Breast epithelium (tissue), 4 donors: ENCODE measurements around the gene OR2J2. TPM values are rescaled to one million over a fixed set of nuclear protein-coding genes. Genes with fewer than 3 reads are reported as not detected.
"Not testable (repeated sequence)": the region's sequence is repeated elsewhere in the genome, so short reads cannot be mapped to it uniquely, and the experiment has no call there.

Experiments used
- DNase-seq, 2 donors: peaks; one replicate each; pipeline ENCODE4 v3.0.0-alpha.2; 2019; ENCODE audit warnings: low spot score in 2 of 2
- H3K27ac ChIP-seq, 2 donors: fragments of 200-600 bp; sonication (generic) in 1 of 2; one replicate each; pipeline ENCODE4 v1.5.1; 2016 to 2019; ENCODE audit warnings: mild to moderate bottlenecking in 1 of 2
- H3K27me3 ChIP-seq, 2 donors: fragments of 200-600 bp; sonication (generic) in 1 of 2; one replicate each; pipeline versions ENCODE4 v1.5.1 to v1.6.0; 2017 to 2019; ENCODE audit warnings: control low read depth in 1 of 2, mild to moderate bottlenecking in 1 of 2
- H3K36me3 ChIP-seq: fragments of 200-600 bp; one replicate; pipeline ENCODE4 v1.5.1; 2019
- H3K4me1 ChIP-seq, 2 donors: fragments of 200-600 bp; sonication (generic); one replicate each; pipeline ENCODE4 v1.5.1; 2016 to 2019; ENCODE audit warnings: control low read depth in 1 of 2
- H3K4me3 ChIP-seq, 3 donors: fragments of 200-600 bp; sonication (generic); 1 replicate in 2 of 3; 2 replicates in 1 of 3; pipeline ENCODE4 v1.5.1; 2016 to 2019; ENCODE audit warnings: mild to moderate bottlenecking in 3 of 3, moderate library complexity in 2 of 3
- H3K9me3 ChIP-seq, 2 donors: fragments of 200-600 bp; sonication (generic) in 1 of 2; one replicate each; pipeline ENCODE4 v1.5.1; 2016 to 2019; ENCODE audit warnings: control low read depth in 1 of 2
- CTCF ChIP-seq, 3 donors: fragments of 450-650 bp; IDR thresholded peaks; one replicate each; pipeline ENCODE4 v1.5.1; 2016 to 2017; ENCODE audit warnings: antibody characterized with exemption in 3 of 3, mild to moderate bottlenecking in 3 of 3, moderate library complexity in 3 of 3
- POLR2A ChIP-seq: fragments of 450-650 bp; IDR thresholded peaks from one replicate; pipeline ENCODE4 v1.6.1; 2016; ENCODE audit warnings: antibody characterized with exemption, mild to moderate bottlenecking, moderate library complexity
- POLR2AphosphoS5 ChIP-seq, 3 donors: sonication (generic); formaldehyde crosslinking; IDR thresholded peaks; one replicate each; pipeline ENCODE4 v1.6.1; 2017; ENCODE audit warnings: antibody characterized with exemption in 3 of 3
- intact Hi-C: fragments of 100-400 bp; cut with DNase I; formaldehyde crosslinking; loops from one replicate; pipeline ENCODE4 v1.15.1; 2023; ENCODE audit warnings: low total_unique reads
- total RNA-seq, 3 donors: library from RNA; depleted of rRNA; stranded (reverse); fragments of >200 nt; gene quantifications; one replicate each; pipeline ENCODE4 v1.1.0, GENCODE V29; 2016

OR2J2 gene
- total RNA-seq, 3 donors from 2014 or later, result not detected

- TF ChIP-seq POLR2A, result no peak
- no peak for TF ChIP-seq POLR2AphosphoS5 (IDR thresholded peaks at IDR 0.05)
- TF ChIP-seq CTCF (IDR thresholded peaks at IDR 0.05), result no peak
- H3K36me3 ChIP-seq, result no peaks in the 10 kb centered on the region
- intact Hi-C loops, result no loop called here
- H3K4me3 ChIP-seq, result no peak overlapping the region
- no peaks in the 10 kb centered on the region for H3K27me3 ChIP-seq
- no peaks in the 10 kb centered on the region for H3K4me1 ChIP-seq
- peaks cover 0 to 15% of the 10 kb centered on the region in 2 donors for H3K9me3 ChIP-seq
- no peak overlapping the region for H3K27ac ChIP-seq
- no peak for DNase-seq
Observed at GRCh38 chr6:29141606-29142005, 29.1 kb upstream of the OR2J2 start.

- no peaks in the 10 kb centered on the region for H3K27me3 ChIP-seq
- no peaks in the 10 kb centered on the region for H3K4me1 ChIP-seq
- peaks cover 0 to 15% of the 10 kb centered on the region in 2 donors for H3K9me3 ChIP-seq
- intact Hi-C loops, result no loop called here
- no peak for TF ChIP-seq POLR2A
- no peak for TF ChIP-seq CTCF (IDR thresholded peaks at IDR 0.05)
- DNase-seq, result no peak
- no peak overlapping the region for H3K27ac ChIP-seq
- no peaks in the 10 kb centered on the region for H3K36me3 ChIP-seq
- H3K4me3 ChIP-seq, result no peak overlapping the region
Observed at GRCh38 chr6:29142309-29142708, 28.4 kb upstream of the OR2J2 start.

- Histone ChIP-seq H3K27me3 (no peaks in the 10 kb centered on the region), H3K36me3 (no peaks in the 10 kb centered on the region), H3K9me3 (peaks cover 0 to 15% of the 10 kb centered on the region in 2 donors), H3K27ac (no peak overlapping the region), H3K4me1 (no peaks in the 10 kb centered on the region), H3K4me3 (no peak overlapping the region)
- intact Hi-C loops, result loop anchor here (1.0 kb wide), 1 partner anchor 10 kb away; no protein-coding TSS in a partner anchor
- DNase-seq, result no peak
- no peak for TF ChIP-seq POLR2A
- TF ChIP-seq POLR2AphosphoS5 (IDR thresholded peaks at IDR 0.05), result no peak
- TF ChIP-seq CTCF (IDR thresholded peaks at IDR 0.05), result no peak
Observed at GRCh38 chr6:29146179-29146578, 24.5 kb upstream of the OR2J2 start.

- no peak overlapping the region for H3K4me3 ChIP-seq
- TF ChIP-seq CTCF (IDR thresholded peaks at IDR 0.05), result no peak
- TF ChIP-seq POLR2A, result no peak
- TF ChIP-seq POLR2AphosphoS5 (IDR thresholded peaks at IDR 0.05), result no peak
- no peaks in the 10 kb centered on the region for H3K27me3 ChIP-seq
- H3K4me1 ChIP-seq, result no peaks in the 10 kb centered on the region
- intact Hi-C loops, result no loop called here
- H3K27ac ChIP-seq, result no peak overlapping the region
- peaks cover 0 to 15% of the 10 kb centered on the region in 2 donors for H3K9me3 ChIP-seq
- no peaks in the 10 kb centered on the region for H3K36me3 ChIP-seq
- DNase-seq, result no peak
Observed at GRCh38 chr6:29147074-29147473, 23.6 kb upstream of the OR2J2 start.

- H3K36me3 ChIP-seq, H3K4me3 ChIP-seq, H3K4me1 ChIP-seq, H3K9me3 ChIP-seq, H3K27ac ChIP-seq, intact Hi-C loops, H3K27me3 ChIP-seq, DNase-seq: not testable (repeated sequence)
Observed at GRCh38 chr6:29149444-29149843, 21.3 kb upstream of the OR2J2 start.

GRCh38 chr6:29153083-29153482 is 17.6 kb upstream of the OR2J2 start:
- H3K4me3 ChIP-seq, result no peak overlapping the region
- no peak for DNase-seq
- no peaks in the 10 kb centered on the region for H3K27me3 ChIP-seq
- TF ChIP-seq POLR2AphosphoS5 (IDR thresholded peaks at IDR 0.05), result no peak
- no peak for TF ChIP-seq CTCF (IDR thresholded peaks at IDR 0.05)
- no peak for TF ChIP-seq POLR2A
- H3K27ac ChIP-seq, result no peak overlapping the region
- no peaks in the 10 kb centered on the region for H3K4me1 ChIP-seq
- H3K9me3 ChIP-seq, result peaks cover 0 to 5% of the 10 kb centered on the region in 2 donors
- intact Hi-C loops, result no loop called here
- no peaks in the 10 kb centered on the region for H3K36me3 ChIP-seq

GRCh38 chr6:29155182-29155581 is 15.5 kb upstream of the OR2J2 start:
- H3K9me3 ChIP-seq, H3K27ac ChIP-seq, H3K4me3 ChIP-seq, H3K4me1 ChIP-seq, intact Hi-C loops, DNase-seq, H3K27me3 ChIP-seq, H3K36me3 ChIP-seq: not testable (repeated sequence)

GRCh38 chr6:29159922-29160321 is 10.8 kb upstream of the OR2J2 start:
- H3K27me3 ChIP-seq, DNase-seq, H3K4me1 ChIP-seq, H3K36me3 ChIP-seq, H3K4me3 ChIP-seq, H3K27ac ChIP-seq, intact Hi-C loops, H3K9me3 ChIP-seq: not testable (repeated sequence)
